ENCODE results near the gene ZFPM1.
A peak's percentile ranks its signal among the peaks of the same experiment; 100 is the strongest.

The ZFPM1 gene

GRCh38 chr16:88491001-88491559, 38.0 kb downstream of the ZFPM1 start:
- TF ChIP-seq ZNF274 (IDR thresholded peaks at IDR 0.05; ENCODE audit: low read depth, low read length) = no peak
- TF ChIP-seq SUZ12 (IDR thresholded peaks at IDR 0.05; ENCODE audit: extremely low read depth, insufficient read depth, insufficient read length) = no peak
- TF ChIP-seq YY1 (IDR thresholded peaks at IDR 0.05; ENCODE audit: insufficient read depth, insufficient read length) = no peak
- Histone ChIP-seq H3K4me3 (ENCODE audit: insufficient read length, low read depth) (no peak overlapping the region), H3K9me3 (ENCODE audit: insufficient read depth, low read length) (no peaks in the 10 kb centered on the region), H3K4me1 (ENCODE audit: insufficient read depth, insufficient read length) (peaks cover 1% of the 10 kb centered on the region), H3K36me3 (ENCODE audit: insufficient read depth, insufficient read length, low read length) (peaks cover 29% of the 10 kb centered on the region), H3K27me3 (ENCODE audit: insufficient read depth, insufficient read length) (no peaks in the 10 kb centered on the region), H3K9ac (ENCODE audit: insufficient read length, low read depth) (no peak overlapping the region)
- no peak for DNase-seq (ENCODE audit: low read depth, low spot score)

DNA sequence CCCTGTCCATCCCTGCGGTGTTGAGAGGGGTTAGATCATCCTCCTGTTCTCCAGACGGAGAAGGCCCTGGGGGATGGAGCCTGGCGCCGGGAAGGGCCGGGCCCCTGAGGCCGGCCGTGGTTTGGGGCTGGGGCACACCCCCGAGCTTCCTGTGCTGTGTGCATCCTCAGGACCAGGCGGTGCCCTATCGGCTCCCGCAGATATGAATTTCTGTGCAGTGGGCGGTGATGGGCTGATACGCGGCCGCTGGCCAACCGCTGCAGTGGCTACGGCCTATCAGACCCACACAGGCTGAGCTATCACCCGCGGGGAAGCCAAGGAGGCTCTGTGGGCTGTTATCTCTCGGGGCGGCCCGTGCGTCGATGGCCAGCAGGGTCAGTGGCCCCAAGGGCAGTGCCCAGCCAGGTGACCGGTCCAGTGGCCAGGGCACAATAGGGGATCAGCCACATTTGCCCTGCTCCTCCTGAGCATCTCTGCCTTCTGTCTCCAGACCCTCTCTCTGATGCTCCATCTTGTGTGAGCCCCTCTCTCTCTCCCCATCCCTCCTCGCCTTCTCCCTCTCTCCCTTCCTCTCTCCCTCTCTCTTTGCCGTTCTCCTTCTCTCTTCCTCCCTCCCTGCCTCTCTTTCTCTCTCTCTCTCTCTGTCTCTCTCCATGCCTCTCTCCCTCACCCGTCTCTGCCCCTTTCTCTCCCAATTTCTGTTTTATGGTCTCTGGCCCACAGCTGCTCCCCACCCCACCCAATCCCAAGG, 38.7 kb downstream of the ZFPM1 start:
- Histone ChIP-seq H3K9me3 (ENCODE audit: insufficient read depth, low read length) (no peaks in the 10 kb centered on the region), H3K9ac (ENCODE audit: insufficient read length, low read depth) (no peak overlapping the region), H3K4me1 (ENCODE audit: insufficient read depth, insufficient read length) (peaks cover 1% of the 10 kb centered on the region), H3K4me3 (ENCODE audit: insufficient read length, low read depth) (no peak overlapping the region), H3K27me3 (ENCODE audit: insufficient read depth, insufficient read length) (no peaks in the 10 kb centered on the region), H3K36me3 (ENCODE audit: insufficient read depth, insufficient read length, low read length) (peaks cover 23% of the 10 kb centered on the region)
- no peak for TF ChIP-seq ZNF274 (IDR thresholded peaks at IDR 0.05; ENCODE audit: low read depth, low read length)
- TF ChIP-seq SUZ12 (IDR thresholded peaks at IDR 0.05; ENCODE audit: extremely low read depth, insufficient read depth, insufficient read length) = no peak
- TF ChIP-seq YY1 (IDR thresholded peaks at IDR 0.05; ENCODE audit: insufficient read depth, insufficient read length) = no peak
- no peak for DNase-seq (ENCODE audit: low read depth, low spot score)

DNA sequence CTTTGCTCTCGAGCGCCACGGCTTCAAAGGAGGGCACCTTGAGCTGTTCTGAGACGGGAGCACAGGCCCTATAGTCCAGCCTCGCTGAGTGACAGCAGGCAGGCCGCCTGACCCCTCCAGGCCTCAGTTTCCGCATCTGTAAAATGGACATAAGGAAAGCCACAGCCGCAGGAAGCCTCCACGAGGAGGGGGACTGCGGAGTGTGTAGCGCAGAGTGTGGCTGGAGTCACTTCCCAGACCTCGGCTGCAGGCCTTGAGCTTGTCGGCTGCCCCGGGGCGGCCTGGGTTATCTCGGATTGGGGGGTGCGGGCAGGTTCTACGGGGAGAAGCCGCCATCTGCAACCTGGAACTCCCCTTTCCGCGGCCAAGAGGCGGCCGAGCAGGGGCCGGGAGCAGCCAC, 40.8 kb downstream of the ZFPM1 start:
- H3K9me3 ChIP-seq (ENCODE audit: insufficient read depth, low read length) = no peaks in the 10 kb centered on the region
- no peak overlapping the region for H3K4me3 ChIP-seq (ENCODE audit: insufficient read length, low read depth)
- H3K36me3 ChIP-seq (ENCODE audit: insufficient read depth, insufficient read length, low read length) = peaks cover 21% of the 10 kb centered on the region
- no peak for DNase-seq (ENCODE audit: low read depth, low spot score)
- H3K9ac ChIP-seq (ENCODE audit: insufficient read length, low read depth) = peak overlapping the region; percentile 2
- TF ChIP-seq ZNF274 (IDR thresholded peaks at IDR 0.05; ENCODE audit: low read depth, low read length) (no peak), YY1 (IDR thresholded peaks at IDR 0.05; ENCODE audit: insufficient read depth, insufficient read length) (no peak), SUZ12 (IDR thresholded peaks at IDR 0.05; ENCODE audit: extremely low read depth, insufficient read depth, insufficient read length) (no peak)
- H3K4me1 ChIP-seq (ENCODE audit: insufficient read depth, insufficient read length) = peaks cover 5% of the 10 kb centered on the region
- no peaks in the 10 kb centered on the region for H3K27me3 ChIP-seq (ENCODE audit: insufficient read depth, insufficient read length)

DNA sequence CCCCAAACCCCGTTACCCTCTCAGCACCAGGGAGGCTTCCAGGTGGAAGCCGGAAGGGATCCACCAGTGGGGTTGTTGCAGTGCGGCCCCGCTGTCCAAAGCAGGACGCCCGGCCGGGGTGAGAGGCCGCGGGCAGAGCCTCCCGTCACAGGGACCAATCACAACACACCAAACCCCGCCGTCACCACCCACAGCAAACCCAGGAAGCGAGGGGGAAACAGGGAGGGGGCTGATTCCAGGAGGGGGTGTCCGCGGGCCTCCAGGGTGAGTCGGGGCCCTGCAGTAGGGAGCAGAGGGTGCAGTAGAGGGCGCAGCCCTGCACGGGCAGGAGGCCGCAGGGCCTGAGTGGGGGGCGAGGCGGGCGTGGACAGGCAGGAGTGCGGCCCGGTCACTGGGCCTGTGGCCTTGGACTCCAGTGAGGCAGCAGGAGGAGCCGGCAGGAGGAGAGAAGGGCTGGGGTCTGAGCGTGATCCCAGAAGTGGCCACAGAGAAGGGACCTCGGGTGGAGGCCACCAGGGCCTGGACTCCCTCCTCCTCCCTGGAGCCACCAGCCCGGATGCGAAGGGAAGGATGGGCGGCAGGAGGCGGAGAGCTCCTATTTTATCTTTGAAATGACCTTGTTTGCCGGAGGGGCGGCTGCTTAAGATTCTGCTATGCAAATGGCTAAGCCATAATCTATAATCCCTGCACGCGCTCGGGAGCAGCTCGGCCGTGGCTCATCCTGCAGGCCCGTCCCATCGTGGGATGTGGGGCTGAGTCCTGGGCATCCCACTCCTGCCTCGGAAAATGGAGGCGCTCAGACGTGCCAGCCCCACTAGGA, 41.5 kb downstream of the ZFPM1 start:
- no peak overlapping the region for H3K4me3 ChIP-seq (ENCODE audit: insufficient read length, low read depth)
- TF ChIP-seq YY1 (IDR thresholded peaks at IDR 0.05; ENCODE audit: insufficient read depth, insufficient read length) = no peak
- TF ChIP-seq ZNF274 (IDR thresholded peaks at IDR 0.05; ENCODE audit: low read depth, low read length) = no peak
- no peak for TF ChIP-seq SUZ12 (IDR thresholded peaks at IDR 0.05; ENCODE audit: extremely low read depth, insufficient read depth, insufficient read length)

DNA sequence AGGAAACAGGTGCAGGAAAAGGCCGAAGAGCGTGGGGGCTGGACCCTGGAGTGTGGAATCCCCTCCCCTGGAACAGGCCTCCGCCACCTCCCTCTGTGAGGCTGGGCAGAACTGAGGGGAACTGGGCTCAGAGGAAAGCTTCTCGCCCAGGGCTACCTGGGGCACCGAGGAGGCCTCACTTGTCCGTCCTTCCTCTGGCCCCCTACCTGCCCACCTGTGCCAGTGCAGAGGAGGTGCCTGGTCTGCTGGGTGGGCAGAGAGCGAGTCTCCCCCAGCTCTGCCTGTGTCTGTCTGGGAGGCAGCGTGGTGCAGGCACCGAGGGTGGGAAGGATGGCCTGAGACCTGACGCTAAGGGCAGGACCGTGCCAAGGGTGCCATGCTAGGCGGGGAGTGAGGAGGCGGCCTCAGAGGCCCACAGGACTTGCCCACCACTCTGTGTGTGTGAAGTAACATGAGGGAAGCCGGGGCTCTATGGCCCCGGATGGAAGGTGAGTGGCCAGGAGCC, 42.2 kb downstream of the ZFPM1 start:
- Histone ChIP-seq H3K9ac (ENCODE audit: insufficient read length, low read depth) (no peak overlapping the region), H3K4me1 (ENCODE audit: insufficient read depth, insufficient read length) (peaks cover 9% of the 10 kb centered on the region), H3K27me3 (ENCODE audit: insufficient read depth, insufficient read length) (no peaks in the 10 kb centered on the region), H3K9me3 (ENCODE audit: insufficient read depth, low read length) (no peaks in the 10 kb centered on the region), H3K4me3 (ENCODE audit: insufficient read length, low read depth) (no peak overlapping the region), H3K36me3 (ENCODE audit: insufficient read depth, insufficient read length, low read length) (peaks cover 15% of the 10 kb centered on the region)
- no peak for DNase-seq (ENCODE audit: low read depth, low spot score)
- TF ChIP-seq ZNF274 (IDR thresholded peaks at IDR 0.05; ENCODE audit: low read depth, low read length) = no peak
- no peak for TF ChIP-seq YY1 (IDR thresholded peaks at IDR 0.05; ENCODE audit: insufficient read depth, insufficient read length)
- TF ChIP-seq SUZ12 (IDR thresholded peaks at IDR 0.05; ENCODE audit: extremely low read depth, insufficient read depth, insufficient read length) = no peak

More for the DNA sequence above, 41.5 kb downstream of the ZFPM1 start:
- H3K9me3 ChIP-seq (ENCODE audit: insufficient read depth, low read length) = no peaks in the 10 kb centered on the region
- peaks cover 14% of the 10 kb centered on the region for H3K36me3 ChIP-seq (ENCODE audit: insufficient read depth, insufficient read length, low read length)
- peaks cover 7% of the 10 kb centered on the region for H3K4me1 ChIP-seq (ENCODE audit: insufficient read depth, insufficient read length)
- H3K9ac ChIP-seq (ENCODE audit: insufficient read length, low read depth) = no peak overlapping the region
- no peak for DNase-seq (ENCODE audit: low read depth, low spot score)
- no peaks in the 10 kb centered on the region for H3K27me3 ChIP-seq (ENCODE audit: insufficient read depth, insufficient read length)

- peaks cover 8% of the 10 kb centered on the region for H3K36me3 ChIP-seq (ENCODE audit: insufficient read depth, insufficient read length, low read length)
- peaks cover 9% of the 10 kb centered on the region for H3K4me1 ChIP-seq (ENCODE audit: insufficient read depth, insufficient read length)
- no peaks in the 10 kb centered on the region for H3K27me3 ChIP-seq (ENCODE audit: insufficient read depth, insufficient read length)
- no peak for DNase-seq (ENCODE audit: low read depth, low spot score)
- no peak overlapping the region for H3K9ac ChIP-seq (ENCODE audit: insufficient read length, low read depth)
- no peak overlapping the region for H3K4me3 ChIP-seq (ENCODE audit: insufficient read length, low read depth)
- no peaks in the 10 kb centered on the region for H3K9me3 ChIP-seq (ENCODE audit: insufficient read depth, low read length)
- no peak for TF ChIP-seq ZNF274 (IDR thresholded peaks at IDR 0.05; ENCODE audit: low read depth, low read length)
- TF ChIP-seq YY1 (IDR thresholded peaks at IDR 0.05; ENCODE audit: insufficient read depth, insufficient read length) = no peak
- TF ChIP-seq SUZ12 (IDR thresholded peaks at IDR 0.05; ENCODE audit: extremely low read depth, insufficient read depth, insufficient read length) = no peak
Observed at GRCh38 chr16:88497561-88498462, 44.7 kb downstream of the ZFPM1 start.
